Sigmoid colon (tissue), 7 donors: Measurements from ENCODE around the gene DENND2A. TPM values are rescaled to one million over a fixed set of nuclear protein-coding genes. Genes with fewer than 3 reads are reported as not detected.

Experiments
- DNase-seq: peaks from one replicate; pipeline ENCODE4 v3.0.0-alpha.2; 2019
- H3K27ac ChIP-seq, 4 donors: fragments of 200-600 bp; sonication (generic); one replicate each; pipeline ENCODE4 v1.5.1; 2016 to 2019; ENCODE audit warnings: mild to moderate bottlenecking in 1 of 4
- H3K27me3 ChIP-seq, 3 donors: fragments of 200-600 bp; sonication (generic); one replicate each; pipeline ENCODE4 v1.5.1; 2019; ENCODE audit warnings: mild to moderate bottlenecking in 1 of 3
- H3K36me3 ChIP-seq, 4 donors: fragments of 200-600 bp; sonication (generic); one replicate each; pipeline ENCODE4 v1.5.1; 2016 to 2019
- H3K4me1 ChIP-seq, 4 donors: fragments of 200-600 bp; sonication (generic); one replicate each; pipeline ENCODE4 v1.5.1; 2017 to 2019
- H3K4me3 ChIP-seq, 4 donors: fragments of 200-600 bp; sonication (generic); one replicate each; pipeline ENCODE4 v1.5.1; 2017 to 2019; ENCODE audit warnings: mild to moderate bottlenecking in 2 of 4, moderate library complexity in 1 of 4
- H3K9me3 ChIP-seq, 4 donors: fragments of 200-600 bp in 3 of 4; sonication (generic) in 3 of 4; one replicate each; pipeline versions ENCODE4 v1.5.1 to v1.6.1; 2013 to 2019
- CTCF ChIP-seq, 4 experiments: fragments of 450-650 bp in 3 of 4; fragments of 200-600 bp in 1 of 4; IDR thresholded peaks; one replicate each; pipeline ENCODE4 v1.5.1; 2016 to 2019; ENCODE audit warnings: antibody characterized with exemption in 4 of 4, mild to moderate bottlenecking in 3 of 4, moderate library complexity in 2 of 4
- EP300 ChIP-seq, 4 donors: sonication (generic); formaldehyde crosslinking; IDR thresholded peaks; one replicate each; pipeline ENCODE4 v1.6.1; 2017; ENCODE audit warnings: antibody characterized with exemption in 4 of 4
- POLR2A ChIP-seq, 2 donors: fragments of 450-650 bp; IDR thresholded peaks; one replicate each; pipeline ENCODE4 v1.6.1; 2016; ENCODE audit warnings: antibody characterized with exemption in 2 of 2, mild to moderate bottlenecking in 2 of 2, moderate library complexity in 2 of 2
- POLR2AphosphoS5 ChIP-seq, 4 donors: sonication (generic); formaldehyde crosslinking; IDR thresholded peaks; one replicate each; pipeline ENCODE4 v1.6.1; 2017; ENCODE audit warnings: antibody characterized with exemption in 4 of 4
- WGBS, 2 donors: extraction: QIAGEN DNeasy Blood & Tissue Kit; methylation state at CpG; one replicate each; pipeline ENCODE4 v1.1.7; 2013; 5-methylcytosine and 5-hydroxymethylcytosine counted together
- intact Hi-C: fragments of 100-400 bp; cut with DNase I; formaldehyde crosslinking; loops from one replicate; pipeline ENCODE4 v1.15.1; 2023
- polyA plus RNA-seq, 3 donors: library from polyadenylated mRNA; stranded (reverse); fragments of 200-250 nt; gene quantifications; one replicate each; pipeline ENCODE4 v1.2.3, GENCODE V29; 2013
- total RNA-seq, 4 donors: library from RNA; depleted of rRNA; stranded (reverse); fragments of >200 nt; gene quantifications; one replicate each; pipeline ENCODE4 v1.1.0, GENCODE V29; 2016
- donor health status: healthy with polysubstance abuse.
- donor health status: Bipolar disorder and iron deficiency.
- donor health status: healthy.

Gene DENND2A
- total and polyA plus RNA-seq, 7 donors, result 6.2 to 38.8 (median 11.4) TPM

- 59 to 63% methylated on average over 3 of the region's 3 CpGs for WGBS, 2 donors
- Histone ChIP-seq H3K9me3 (no peaks in the 10 kb centered on the region), H3K4me1 (no peaks in the 10 kb centered on the region), H3K4me3 (no peak overlapping the region), H3K27me3 (no peaks in the 10 kb centered on the region), H3K36me3 (peaks cover 0 to 8% (median 0%) of the 10 kb centered on the region in 4 donors), H3K27ac (no peak overlapping the region)
- no peak for DNase-seq
- TF ChIP-seq CTCF (IDR thresholded peaks at IDR 0.05) (no peak), POLR2A (IDR thresholded peaks at IDR 0.05) (no peak), POLR2AphosphoS5 (IDR thresholded peaks at IDR 0.05) (no peak), EP300 (IDR thresholded peaks at IDR 0.05) (no peak)
- intact Hi-C loops, result no loop called here
These were observed 49.3 kb downstream of the DENND2A start for GRCh38 chr7:140591180-140591902.

GRCh38 chr7:140587243-140587642, 53.4 kb downstream of the DENND2A start:
- intact Hi-C loops, result no loop called here
- Histone ChIP-seq H3K27ac (no peak overlapping the region), H3K9me3 (no peaks in the 10 kb centered on the region), H3K4me1 (no peaks in the 10 kb centered on the region), H3K27me3 (no peaks in the 10 kb centered on the region), H3K4me3 (no peak overlapping the region), H3K36me3 (peaks cover 0 to 17% (median 0%) of the 10 kb centered on the region in 4 donors)
- TF ChIP-seq POLR2A (IDR thresholded peaks at IDR 0.05) (no peak), EP300 (IDR thresholded peaks at IDR 0.05) (no peak), CTCF (IDR thresholded peaks at IDR 0.05) (no peak), POLR2AphosphoS5 (IDR thresholded peaks at IDR 0.05) (no peak)
- DNase-seq, result no peak
- WGBS, 2 donors, result 93 to 94% methylated on average over 9 of the region's 9 CpGs

- H3K4me1 ChIP-seq, result no peaks in the 10 kb centered on the region
- no peak for DNase-seq
- intact Hi-C loops, result no loop called here
- 83 to 90% methylated on average over 3 of the region's 3 CpGs for WGBS, 2 donors
- no peaks in the 10 kb centered on the region for H3K9me3 ChIP-seq
- no peaks in the 10 kb centered on the region for H3K27me3 ChIP-seq
- no peak overlapping the region for H3K4me3 ChIP-seq
- H3K36me3 ChIP-seq, result peaks cover 0 to 19% (median 0%) of the 10 kb centered on the region in 4 donors
- TF ChIP-seq POLR2A (IDR thresholded peaks at IDR 0.05) (no peak), CTCF (IDR thresholded peaks at IDR 0.05) (no peak), POLR2AphosphoS5 (IDR thresholded peaks at IDR 0.05) (no peak), EP300 (IDR thresholded peaks at IDR 0.05) (no peak)
- H3K27ac ChIP-seq, result no peak overlapping the region
These were observed 54.1 kb downstream of the DENND2A start for GRCh38 chr7:140586516-140586915.

- no peak for DNase-seq
- Histone ChIP-seq H3K27ac (no peak overlapping the region), H3K4me3 (no peak overlapping the region), H3K27me3 (no peaks in the 10 kb centered on the region), H3K36me3 (peaks cover 0 to 19% (median 0%) of the 10 kb centered on the region in 4 donors), H3K9me3 (no peaks in the 10 kb centered on the region), H3K4me1 (no peaks in the 10 kb centered on the region)
- TF ChIP-seq POLR2A (IDR thresholded peaks at IDR 0.05), result no peak
- TF ChIP-seq CTCF (IDR thresholded peaks at IDR 0.05), result no peak
- no peak for TF ChIP-seq EP300 (IDR thresholded peaks at IDR 0.05)
- no peak for TF ChIP-seq POLR2AphosphoS5 (IDR thresholded peaks at IDR 0.05)
- 95% methylated on average over 7 of the region's 7 CpGs for WGBS, 2 donors
- intact Hi-C loops, result no loop called here
These were observed 55.3 kb downstream of the DENND2A start for GRCh38 chr7:140585333-140585732.
